ENCODE results near the gene GALC. TPM values are rescaled to one million over a fixed set of nuclear protein-coding genes. Genes with fewer than 3 reads are reported as not detected.

GALC gene
- 10 to 100 TPM; 20.8 to 21.8 TPM for total RNA-seq

GRCh38 chr14:87992718-87993628, at the start of gene GALC:
TSS of gene GALC (minus strand) at chr14:87993182. CDS start at chr14:87993164, 18 bp downstream.
- peak within 1 kb of the TSS; percentile 69 to 89 for H3K4me3 ChIP-seq
- TF ChIP-seq CTCF (IDR thresholded peaks at IDR 0.05): no peak
- no peaks in the 10 kb centered on the region for H3K36me3 ChIP-seq
- H3K4me1 ChIP-seq: peaks cover 0 to 33% of the 10 kb centered on the region in 2 donors
- peak; percentile 98 for DNase-seq (ENCODE audit: low spot score)
- no peaks in the 10 kb centered on the region for H3K27me3 ChIP-seq
- H3K9me3 ChIP-seq: no peaks in the 10 kb centered on the region
- H3K27ac ChIP-seq: peak within 1 kb of the TSS; percentile 96 to 97

GRCh38 chr14:88040146-88040545, 47.2 kb upstream of the GALC start:
- no peak for TF ChIP-seq CTCF (IDR thresholded peaks at IDR 0.05)
- H3K27ac ChIP-seq: no peak overlapping the region
- no peaks in the 10 kb centered on the region for H3K36me3 ChIP-seq
- H3K4me1 ChIP-seq: no peaks in the 10 kb centered on the region
- DNase-seq (ENCODE audit: low spot score): no peak
- H3K9me3 ChIP-seq: no peaks in the 10 kb centered on the region
- H3K4me3 ChIP-seq: no peak overlapping the region
- H3K27me3 ChIP-seq: no peaks in the 10 kb centered on the region

GRCh38 chr14:88039197-88039596, 46.2 kb upstream of the GALC start:
- Histone ChIP-seq H3K27me3 (no peaks in the 10 kb centered on the region), H3K27ac (no peak overlapping the region), H3K4me3 (no peak overlapping the region), H3K4me1 (no peaks in the 10 kb centered on the region), H3K9me3 (no peaks in the 10 kb centered on the region), H3K36me3 (no peaks in the 10 kb centered on the region)
- TF ChIP-seq CTCF (IDR thresholded peaks at IDR 0.05): no peak
- no peak for DNase-seq (ENCODE audit: low spot score)

- no peaks in the 10 kb centered on the region for H3K36me3 ChIP-seq
- DNase-seq (ENCODE audit: low spot score): no peak
- H3K4me1 ChIP-seq: no peaks in the 10 kb centered on the region
- TF ChIP-seq CTCF (IDR thresholded peaks at IDR 0.05): no peak
- H3K9me3 ChIP-seq: no peaks in the 10 kb centered on the region
- H3K4me3 ChIP-seq: no peak overlapping the region
- no peak overlapping the region for H3K27ac ChIP-seq
- H3K27me3 ChIP-seq: no peaks in the 10 kb centered on the region
Observed at GRCh38 chr14:88037325-88037724, 44.3 kb upstream of the GALC start.

GRCh38 chr14:88036422-88036821, 43.4 kb upstream of the GALC start:
- H3K36me3 ChIP-seq: no peaks in the 10 kb centered on the region
- H3K27me3 ChIP-seq: no peaks in the 10 kb centered on the region
- no peaks in the 10 kb centered on the region for H3K4me1 ChIP-seq
- DNase-seq (ENCODE audit: low spot score): no peak
- no peak overlapping the region for H3K27ac ChIP-seq
- no peaks in the 10 kb centered on the region for H3K9me3 ChIP-seq
- H3K4me3 ChIP-seq: no peak overlapping the region
- TF ChIP-seq CTCF (IDR thresholded peaks at IDR 0.05): no peak

All from right atrium auricular region (tissue), 2 donors.